Osteoblast (primary cell): ENCODE results near the gene FNDC3B. TPM values are rescaled to one million over a fixed set of nuclear protein-coding genes. Genes with fewer than 3 reads are reported as not detected.

Source experiments
- DNase-seq: peaks from one replicate; pipeline ENCODE4 v3.0.0; 2011; ENCODE audit warnings: low spot score, mixed read lengths; ENCODE audit not compliant: insufficient read length; ENCODE audit errors: missing footprints
- H2AFZ ChIP-seq: 2 replicates; pipeline ENCODE4 v1.6.0; 2011; ENCODE audit warnings: mild to moderate bottlenecking, low read length
- H3K27ac ChIP-seq: 2 replicates; pipeline ENCODE4 v1.5.1; 2011; ENCODE audit warnings: mild to moderate bottlenecking, low read depth, low read length, moderate library complexity
- H3K27me3 ChIP-seq: 2 replicates; pipeline ENCODE4 v1.6.0; 2012; ENCODE audit warnings: mild to moderate bottlenecking, control low read depth, inconsistent platforms, low read length, moderate library complexity; ENCODE audit not compliant: insufficient read depth
- H3K36me3 ChIP-seq: 2 replicates; pipeline ENCODE4 v1.5.1; 2011; ENCODE audit warnings: mild to moderate bottlenecking, low read length, control low read depth, moderate library complexity; ENCODE audit not compliant: insufficient read depth
- H3K4me1 ChIP-seq: 2 replicates; pipeline ENCODE4 v1.5.1; 2011; ENCODE audit warnings: mild to moderate bottlenecking, low read length, control low read depth, moderate library complexity; ENCODE audit not compliant: insufficient read depth
- H3K4me2 ChIP-seq: 2 replicates; pipeline ENCODE4 v1.6.0; 2011; ENCODE audit warnings: mild to moderate bottlenecking, low read length; ENCODE audit not compliant: insufficient read depth
- H3K4me3 ChIP-seq: fragments of 200-600 bp; sonication (generic); 3 replicates; pipeline ENCODE4 v1.5.1; 2012; ENCODE audit warnings: mild to moderate bottlenecking, low read length, inconsistent platforms; ENCODE audit not compliant: insufficient read depth
- H3K79me2 ChIP-seq: 2 replicates; pipeline ENCODE4 v1.6.0; 2012; ENCODE audit warnings: mild to moderate bottlenecking, low read length, control low read depth, inconsistent platforms; ENCODE audit not compliant: insufficient read depth
- H3K9me3 ChIP-seq: 2 replicates; pipeline ENCODE4 v1.5.1; 2011; ENCODE audit warnings: low read depth, low read length, control low read depth
- H4K20me1 ChIP-seq: 2 replicates; pipeline ENCODE4 v1.6.0; 2012; ENCODE audit warnings: mild to moderate bottlenecking, low read length, control low read depth; ENCODE audit not compliant: insufficient read depth
- CTCF ChIP-seq: IDR thresholded peaks from 2 replicates; pipeline ENCODE4 v1.5.1; 2011; ENCODE audit warnings: mild to moderate bottlenecking, low read depth, low read length, moderate library complexity; ENCODE audit errors: extremely low read depth
- total RNA-seq: library from RNA; depleted of rRNA; stranded (reverse); fragments of >200 nt; gene quantifications from 2 replicates; pipeline ENCODE4 v1.2.3, GENCODE V29; 2012

The FNDC3B gene
- total RNA-seq, 1 donor = 179 TPM

GRCh38 chr3:172146349-172146748 lies 107.0 kb downstream of the FNDC3B start:
- Histone ChIP-seq H4K20me1 (peaks cover 12% of the 10 kb centered on the region), H3K27ac (no peak overlapping the region), H3K79me2 (peaks cover 97% of the 10 kb centered on the region), H3K4me1 (peaks cover 35% of the 10 kb centered on the region), H3K36me3 (peaks cover 21% of the 10 kb centered on the region), H2AFZ (no peak overlapping the region), H3K4me3 (no peak overlapping the region), H3K27me3 (no peaks in the 10 kb centered on the region), H3K9me3 (no peaks in the 10 kb centered on the region), H3K4me2 (no peak overlapping the region)
- no peak for TF ChIP-seq CTCF
- no peak for DNase-seq

GRCh38 chr3:172147113-172147818 lies 107.9 kb downstream of the FNDC3B start:
- Histone ChIP-seq H4K20me1 (peaks cover 11% of the 10 kb centered on the region), H3K9me3 (no peaks in the 10 kb centered on the region), H3K4me3 (no peak overlapping the region), H3K27ac (peak overlapping the region; percentile 2), H3K27me3 (no peaks in the 10 kb centered on the region), H3K36me3 (peaks cover 21% of the 10 kb centered on the region), H3K4me1 (peaks cover 35% of the 10 kb centered on the region), H3K4me2 (no peak overlapping the region), H2AFZ (no peak overlapping the region), H3K79me2 (peaks cover 98% of the 10 kb centered on the region)
- no peak for DNase-seq
- no peak for TF ChIP-seq CTCF

- Histone ChIP-seq H3K4me1 (peaks cover 37% of the 10 kb centered on the region), H3K4me3 (no peak overlapping the region), H3K27ac (peak overlapping the region; percentile 47), H2AFZ (no peak overlapping the region), H3K9me3 (no peaks in the 10 kb centered on the region), H3K4me2 (no peak overlapping the region), H3K79me2 (peaks cover 95% of the 10 kb centered on the region), H3K27me3 (no peaks in the 10 kb centered on the region), H3K36me3 (peaks cover 21% of the 10 kb centered on the region), H4K20me1 (peaks cover 13% of the 10 kb centered on the region)
- no peak for TF ChIP-seq CTCF
- no peak for DNase-seq
These were observed 108.9 kb downstream of the FNDC3B start for GRCh38 chr3:172148241-172148640.

GRCh38 chr3:172148702-172149565 lies 109.6 kb downstream of the FNDC3B start:
- Histone ChIP-seq H3K4me3 (no peak overlapping the region), H3K27ac (peak overlapping the region; percentile 47), H3K4me1 (peaks cover 44% of the 10 kb centered on the region), H3K4me2 (no peak overlapping the region), H3K27me3 (no peaks in the 10 kb centered on the region), H3K36me3 (peaks cover 20% of the 10 kb centered on the region), H3K79me2 (peaks cover 94% of the 10 kb centered on the region), H4K20me1 (peaks cover 18% of the 10 kb centered on the region), H3K9me3 (no peaks in the 10 kb centered on the region), H2AFZ (no peak overlapping the region)
- no peak for TF ChIP-seq CTCF
- no peak for DNase-seq
